Neural progenitor cell (in vitro differentiated cells): ENCODE results near the gene ADGRV1.

ENCODE experiments used
- CTCF ChIP-seq: fragments of 200-600 bp; sonication (generic); IDR thresholded peaks from 2 replicates; pipeline ENCODE4 v1.5.1; 2017; ENCODE audit warnings: antibody characterized with exemption, mild to moderate bottlenecking
- EZH2phosphoT487 ChIP-seq: fragments of 200-600 bp; sonication (generic); IDR thresholded peaks from 2 replicates; pipeline ENCODE4 v1.6.1; 2017; ENCODE audit warnings: antibody characterized with exemption

GRCh38 chr5:91137647-91138046, 579.0 kb downstream of the ADGRV1 start:
- TF ChIP-seq CTCF: no peak
- TF ChIP-seq EZH2phosphoT487: no peak
